ENCODE data around the gene SCARF1. TPM values are rescaled to one million over a fixed set of nuclear protein-coding genes. Genes with fewer than 3 reads are reported as not detected.
A peak's percentile ranks its signal among the peaks of the same experiment; 100 is the strongest.

SCARF1 gene
- total and polyA plus RNA-seq, 9 donors = 7.0 to 11.8 (median 8.2) TPM

GRCh38 chr17:1621273-1621954, 24.1 kb downstream of the SCARF1 start:
- Histone ChIP-seq H3K9me3 (replicated peaks; ENCODE audit: control insufficient read depth, low read depth, low read length) (no peaks in the 10 kb centered on the region), H3K36me3 (ENCODE audit: control insufficient read depth, insufficient read depth, low read length) (no peaks in the 10 kb centered on the region), H3K4me3 (ENCODE audit: low read length) (no peak overlapping the region), H3K27ac (ENCODE audit: low read length) (no peak overlapping the region), H3K4me1 (ENCODE audit: control insufficient read depth, insufficient read depth, low read length) (peaks cover 6% of the 10 kb centered on the region), H3K27me3 (ENCODE audit: control insufficient read depth, insufficient read depth, low read length) (peaks cover 6% of the 10 kb centered on the region)
- DNase-seq = no peak
- 61% methylated on average over 17 of the region's 22 CpGs for WGBS (ENCODE audit: insufficient coverage)

GRCh38 chr17:1620486-1620885, 25.0 kb downstream of the SCARF1 start:
- DNase-seq = no peak
- Histone ChIP-seq H3K27me3 (ENCODE audit: control insufficient read depth, insufficient read depth, low read length) (peaks cover 2% of the 10 kb centered on the region), H3K27ac (ENCODE audit: low read length) (no peak overlapping the region), H3K36me3 (ENCODE audit: control insufficient read depth, insufficient read depth, low read length) (no peaks in the 10 kb centered on the region), H3K4me1 (ENCODE audit: control insufficient read depth, insufficient read depth, low read length) (peaks cover 6% of the 10 kb centered on the region), H3K9me3 (replicated peaks; ENCODE audit: control insufficient read depth, low read depth, low read length) (no peaks in the 10 kb centered on the region), H3K4me3 (ENCODE audit: low read length) (no peak overlapping the region)
- 75% methylated on average over 13 of the region's 13 CpGs for WGBS (ENCODE audit: insufficient coverage)

GRCh38 chr17:1617620-1618174, 27.8 kb downstream of the SCARF1 start:
- H3K4me3 ChIP-seq (ENCODE audit: low read length) = no peak overlapping the region
- no peaks in the 10 kb centered on the region for H3K9me3 ChIP-seq (replicated peaks; ENCODE audit: control insufficient read depth, low read depth, low read length)
- H3K36me3 ChIP-seq (ENCODE audit: control insufficient read depth, insufficient read depth, low read length) = no peaks in the 10 kb centered on the region
- peak overlapping the region; percentile 65 for H3K27ac ChIP-seq (ENCODE audit: low read length)
- H3K27me3 ChIP-seq (ENCODE audit: control insufficient read depth, insufficient read depth, low read length) = no peaks in the 10 kb centered on the region
- peak; percentile 50 for DNase-seq
- WGBS (ENCODE audit: insufficient coverage) = 48% methylated on average over 17 of the region's 20 CpGs
- peaks cover 6% of the 10 kb centered on the region for H3K4me1 ChIP-seq (ENCODE audit: control insufficient read depth, insufficient read depth, low read length)

GRCh38 chr17:1616101-1616500, 29.4 kb downstream of the SCARF1 start:
- DNase-seq = no peak
- WGBS (ENCODE audit: insufficient coverage) = 68% methylated on average over 11 of the region's 13 CpGs
- no peak overlapping the region for H3K4me3 ChIP-seq (ENCODE audit: low read length)
- H3K4me1 ChIP-seq (ENCODE audit: control insufficient read depth, insufficient read depth, low read length) = peaks cover 6% of the 10 kb centered on the region
- H3K9me3 ChIP-seq (replicated peaks; ENCODE audit: control insufficient read depth, low read depth, low read length) = no peaks in the 10 kb centered on the region
- no peak overlapping the region for H3K27ac ChIP-seq (ENCODE audit: low read length)
- H3K36me3 ChIP-seq (ENCODE audit: control insufficient read depth, insufficient read depth, low read length) = no peaks in the 10 kb centered on the region
- H3K27me3 ChIP-seq (ENCODE audit: control insufficient read depth, insufficient read depth, low read length) = no peaks in the 10 kb centered on the region

- H3K27me3 ChIP-seq (ENCODE audit: control insufficient read depth, insufficient read depth, low read length) = no peaks in the 10 kb centered on the region
- H3K9me3 ChIP-seq (replicated peaks; ENCODE audit: control insufficient read depth, low read depth, low read length) = no peaks in the 10 kb centered on the region
- no peak overlapping the region for H3K4me3 ChIP-seq (ENCODE audit: low read length)
- H3K36me3 ChIP-seq (ENCODE audit: control insufficient read depth, insufficient read depth, low read length) = no peaks in the 10 kb centered on the region
- WGBS (ENCODE audit: insufficient coverage) = 48% methylated on average over 15 of the region's 16 CpGs
- H3K4me1 ChIP-seq (ENCODE audit: control insufficient read depth, insufficient read depth, low read length) = no peaks in the 10 kb centered on the region
- DNase-seq = peak; percentile 32
- H3K27ac ChIP-seq (ENCODE audit: low read length) = no peak overlapping the region
Observed at GRCh38 chr17:1612400-1612799, 33.1 kb downstream of the SCARF1 start.

GRCh38 chr17:1611715-1612114, 33.8 kb downstream of the SCARF1 start:
- Histone ChIP-seq H3K4me3 (ENCODE audit: low read length) (no peak overlapping the region), H3K27me3 (ENCODE audit: control insufficient read depth, insufficient read depth, low read length) (no peaks in the 10 kb centered on the region), H3K4me1 (ENCODE audit: control insufficient read depth, insufficient read depth, low read length) (peaks cover 5% of the 10 kb centered on the region), H3K36me3 (ENCODE audit: control insufficient read depth, insufficient read depth, low read length) (no peaks in the 10 kb centered on the region), H3K9me3 (replicated peaks; ENCODE audit: control insufficient read depth, low read depth, low read length) (no peaks in the 10 kb centered on the region), H3K27ac (ENCODE audit: low read length) (no peak overlapping the region)
- peak; percentile 55 for DNase-seq
- 81% methylated on average over 5 of the region's 10 CpGs for WGBS (ENCODE audit: insufficient coverage)

- 50% methylated on average over 1 of the region's 7 CpGs for WGBS (ENCODE audit: insufficient coverage)
Observed at GRCh38 chr17:1608676-1609075, 36.9 kb downstream of the SCARF1 start.

GRCh38 chr17:1607971-1608320, 37.6 kb downstream of the SCARF1 start:
- Histone ChIP-seq H3K36me3 (ENCODE audit: control insufficient read depth, insufficient read depth, low read length) (no peaks in the 10 kb centered on the region), H3K9me3 (replicated peaks; ENCODE audit: control insufficient read depth, low read depth, low read length) (no peaks in the 10 kb centered on the region), H3K4me1 (ENCODE audit: control insufficient read depth, insufficient read depth, low read length) (peaks cover 24% of the 10 kb centered on the region), H3K27me3 (ENCODE audit: control insufficient read depth, insufficient read depth, low read length) (peaks cover 2% of the 10 kb centered on the region), H3K27ac (ENCODE audit: low read length) (peak overlapping the region; percentile 29), H3K4me3 (ENCODE audit: low read length) (no peak overlapping the region)
- DNase-seq = no peak
- WGBS (ENCODE audit: insufficient coverage) = 71% methylated on average over 4 of the region's 5 CpGs

More at GRCh38 chr17:1608676-1609075, 36.9 kb downstream of the SCARF1 start:
- H3K27ac ChIP-seq (ENCODE audit: low read length) = no peak overlapping the region
- H3K4me3 ChIP-seq (ENCODE audit: low read length) = no peak overlapping the region
- DNase-seq = no peak
- peaks cover 2% of the 10 kb centered on the region for H3K27me3 ChIP-seq (ENCODE audit: control insufficient read depth, insufficient read depth, low read length)
- no peaks in the 10 kb centered on the region for H3K36me3 ChIP-seq (ENCODE audit: control insufficient read depth, insufficient read depth, low read length)
- no peaks in the 10 kb centered on the region for H3K9me3 ChIP-seq (replicated peaks; ENCODE audit: control insufficient read depth, low read depth, low read length)
- H3K4me1 ChIP-seq (ENCODE audit: control insufficient read depth, insufficient read depth, low read length) = peaks cover 24% of the 10 kb centered on the region

GRCh38 chr17:1606352-1606985, 39.1 kb downstream of the SCARF1 start:
- Histone ChIP-seq H3K4me1 (ENCODE audit: control insufficient read depth, insufficient read depth, low read length) (peaks cover 24% of the 10 kb centered on the region), H3K9me3 (replicated peaks; ENCODE audit: control insufficient read depth, low read depth, low read length) (peaks cover 7% of the 10 kb centered on the region), H3K4me3 (ENCODE audit: low read length) (no peak overlapping the region), H3K27ac (ENCODE audit: low read length) (peak overlapping the region; percentile 69), H3K27me3 (ENCODE audit: control insufficient read depth, insufficient read depth, low read length) (peaks cover 2% of the 10 kb centered on the region), H3K36me3 (ENCODE audit: control insufficient read depth, insufficient read depth, low read length) (no peaks in the 10 kb centered on the region)
- 75% methylated on average over 24 of the region's 26 CpGs for WGBS (ENCODE audit: insufficient coverage)
- DNase-seq = no peak

- no peaks in the 10 kb centered on the region for H3K36me3 ChIP-seq (ENCODE audit: control insufficient read depth, insufficient read depth, low read length)
- WGBS (ENCODE audit: insufficient coverage) = 93% methylated on average over 13 of the region's 19 CpGs
- H3K27ac ChIP-seq (ENCODE audit: low read length) = no peak overlapping the region
- peaks cover 2% of the 10 kb centered on the region for H3K27me3 ChIP-seq (ENCODE audit: control insufficient read depth, insufficient read depth, low read length)
- no peak for DNase-seq
- H3K4me3 ChIP-seq (ENCODE audit: low read length) = no peak overlapping the region
- peaks cover 10% of the 10 kb centered on the region for H3K9me3 ChIP-seq (replicated peaks; ENCODE audit: control insufficient read depth, low read depth, low read length)
- peaks cover 24% of the 10 kb centered on the region for H3K4me1 ChIP-seq (ENCODE audit: control insufficient read depth, insufficient read depth, low read length)
Observed at GRCh38 chr17:1605681-1606351, 39.7 kb downstream of the SCARF1 start.
